CD1c-positive myeloid dendritic cell (primary cell): ENCODE results near the gene PHLDB1.
"Not testable (repeated sequence)": the region's sequence is repeated elsewhere in the genome, so short reads cannot be mapped to it uniquely, and the experiment has no call there.

ENCODE experiments used
- DNase-seq: peaks from one replicate; pipeline ENCODE4 v3.0.0-alpha.2; 2016; ENCODE audit errors: extremely low spot score

PHLDB1 gene

GRCh38 chr11:118688339-118688738 lies 80.9 kb downstream of the PHLDB1 start:
- DNase-seq, result not testable (repeated sequence)

DNA sequence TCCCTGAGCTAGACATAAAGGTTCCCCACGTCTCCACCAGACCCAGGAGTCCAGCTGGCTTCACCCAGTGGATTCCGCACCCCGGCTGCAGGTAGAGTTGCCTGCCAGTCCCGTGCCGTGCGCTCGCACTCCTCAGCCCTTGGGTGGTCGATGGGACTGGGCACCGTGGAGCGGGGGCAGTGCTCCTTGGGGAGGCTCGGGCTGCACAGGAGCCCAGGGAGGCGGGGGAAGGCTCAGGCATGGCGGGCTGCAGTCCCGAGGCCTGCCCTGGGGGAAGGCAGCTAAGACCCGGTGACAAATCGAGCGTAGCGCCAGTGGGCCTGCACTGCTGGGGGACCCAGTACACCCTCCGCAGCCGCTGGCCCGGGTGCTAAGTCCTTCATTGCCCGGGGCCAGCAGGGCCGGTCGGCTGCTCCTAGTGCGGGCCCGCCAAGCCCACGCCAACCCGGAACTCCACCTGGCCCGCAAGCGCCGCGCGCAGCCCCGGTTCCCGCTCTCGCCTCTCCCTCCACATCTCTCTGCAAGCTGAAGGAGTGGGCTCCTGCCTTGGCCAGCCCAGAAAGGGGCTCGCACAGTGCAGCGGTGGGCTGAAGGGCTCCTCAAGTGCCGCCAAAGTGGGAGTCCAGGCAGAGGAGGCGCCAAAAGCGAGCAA lies 81.6 kb downstream of the PHLDB1 start:
- DNase-seq, result no peak

DNA sequence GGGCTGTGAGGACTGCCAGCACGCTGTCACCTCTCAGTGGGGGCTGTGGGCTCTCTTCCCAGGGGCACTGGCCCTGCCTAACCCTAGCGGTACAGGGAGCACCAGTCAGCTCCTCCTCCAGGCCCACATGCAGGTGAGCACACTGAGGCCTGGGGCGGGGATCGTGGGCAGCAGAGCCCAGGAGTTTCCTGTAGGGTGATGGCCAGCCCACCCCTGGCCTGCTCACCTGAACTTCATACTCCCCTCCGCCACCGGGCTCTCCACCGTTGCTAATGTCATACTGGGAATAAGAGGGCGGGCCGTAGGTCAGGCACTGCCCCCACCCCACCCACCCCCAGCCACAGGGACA lies 82.1 kb downstream of the PHLDB1 start:
- DNase-seq, result no peak

DNA sequence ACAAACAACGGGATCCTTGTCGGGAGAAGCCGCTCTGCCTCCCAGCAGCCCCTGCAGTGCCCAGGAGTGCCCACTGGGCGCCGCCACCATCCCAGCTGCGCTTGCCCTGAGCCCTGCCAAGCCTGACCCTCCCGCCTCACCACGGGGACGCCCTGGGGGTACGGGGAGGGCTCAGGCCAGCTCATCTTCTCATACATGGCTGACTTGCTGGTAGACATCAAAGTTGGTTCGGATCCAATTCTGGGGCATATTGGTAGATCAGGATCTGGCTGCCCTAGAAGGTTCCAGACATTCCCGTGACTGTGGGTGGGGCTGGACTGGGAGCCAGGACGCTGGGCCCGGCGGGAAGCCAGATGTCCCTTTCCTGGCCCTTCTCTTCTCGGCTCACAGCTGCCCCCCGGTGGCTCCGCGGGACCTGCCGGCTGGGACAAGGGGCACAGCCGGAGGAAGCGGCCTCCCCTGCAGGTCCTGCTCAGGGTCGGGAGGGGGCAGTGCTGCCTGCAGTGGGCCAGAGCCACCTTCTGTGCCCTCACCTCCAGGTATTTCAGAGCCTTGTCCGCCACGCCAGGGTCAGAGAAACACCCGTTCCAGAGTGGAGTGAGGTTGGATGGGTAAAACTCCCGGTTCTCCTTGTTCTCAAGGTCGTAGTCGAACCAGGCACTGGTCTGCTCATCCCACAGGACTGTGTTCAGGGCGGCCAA lies 82.6 kb downstream of the PHLDB1 start:
- peak; percentile 83 for DNase-seq

- no peak for DNase-seq
Measured at GRCh38 chr11:118690553-118691304, 83.3 kb downstream of the PHLDB1 start.

DNA sequence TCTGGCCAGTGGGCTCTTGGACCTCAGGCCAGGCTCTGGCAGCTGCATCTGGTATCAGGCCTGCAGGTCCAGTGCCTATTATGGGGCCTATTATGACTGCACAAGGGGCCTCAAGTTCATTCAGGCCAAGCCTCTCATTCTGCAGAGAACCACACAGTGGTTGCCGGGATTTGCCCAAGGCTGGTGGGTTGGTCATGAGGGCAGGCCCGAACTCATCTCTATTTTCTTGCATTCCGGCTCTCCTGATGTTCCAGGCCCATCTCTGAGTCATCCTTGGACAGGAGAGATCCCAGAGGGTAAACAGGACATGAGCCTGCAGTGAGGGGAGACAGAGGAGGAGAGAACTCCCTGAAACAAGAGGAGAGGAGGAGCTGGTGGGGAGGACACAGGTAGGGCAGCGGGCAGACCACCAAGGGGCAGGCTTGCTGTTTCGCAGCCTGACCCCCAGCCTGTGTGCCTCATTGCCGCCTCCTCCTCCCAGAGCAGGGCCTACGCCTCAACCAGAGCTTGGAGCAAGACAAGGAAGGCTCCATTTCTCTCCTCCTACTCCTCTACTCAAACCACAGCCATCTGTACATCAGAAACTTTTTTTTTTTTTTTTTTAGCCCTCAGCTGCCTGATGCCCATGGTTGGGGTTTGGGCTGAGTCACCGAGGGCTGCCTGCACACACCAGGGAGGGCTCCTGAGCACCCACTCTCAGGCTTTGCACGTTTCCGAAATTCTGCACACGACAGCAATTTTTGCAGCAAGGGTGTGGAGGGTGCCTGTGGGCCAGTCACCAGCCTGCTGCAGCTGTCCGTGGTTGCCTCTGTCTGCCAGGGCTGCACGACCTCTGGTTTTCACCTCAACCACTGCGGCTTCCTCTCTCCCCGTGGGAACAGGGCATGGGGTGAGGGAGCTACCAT lies 84.8 kb downstream of the PHLDB1 start:
- DNase-seq, result peak; percentile 57

- no peak for DNase-seq
Measured at GRCh38 chr11:118694185-118694584, 86.8 kb downstream of the PHLDB1 start.

DNA sequence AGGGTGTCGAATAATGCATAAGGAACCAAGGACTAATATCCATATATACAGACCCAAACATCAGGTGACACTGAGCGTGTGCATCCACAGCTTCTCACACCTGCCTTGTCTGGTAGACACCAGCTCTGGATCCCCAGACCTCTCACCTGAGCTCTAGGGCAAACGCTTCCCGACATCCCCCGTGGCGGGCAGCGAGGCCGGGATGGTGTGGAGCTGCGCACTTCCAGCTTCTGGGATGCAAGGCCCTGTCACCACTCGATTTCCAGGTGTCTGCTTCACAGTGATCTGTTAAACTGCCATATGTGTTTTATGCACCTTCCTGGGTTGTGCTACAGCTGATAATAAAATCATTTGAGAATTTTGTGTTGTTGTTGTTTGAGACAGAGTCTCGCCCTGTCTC lies 87.4 kb downstream of the PHLDB1 start:
- DNase-seq, result no peak

GRCh38 chr11:118696673-118697226 lies 89.3 kb downstream of the PHLDB1 start:
- no peak for DNase-seq

DNA sequence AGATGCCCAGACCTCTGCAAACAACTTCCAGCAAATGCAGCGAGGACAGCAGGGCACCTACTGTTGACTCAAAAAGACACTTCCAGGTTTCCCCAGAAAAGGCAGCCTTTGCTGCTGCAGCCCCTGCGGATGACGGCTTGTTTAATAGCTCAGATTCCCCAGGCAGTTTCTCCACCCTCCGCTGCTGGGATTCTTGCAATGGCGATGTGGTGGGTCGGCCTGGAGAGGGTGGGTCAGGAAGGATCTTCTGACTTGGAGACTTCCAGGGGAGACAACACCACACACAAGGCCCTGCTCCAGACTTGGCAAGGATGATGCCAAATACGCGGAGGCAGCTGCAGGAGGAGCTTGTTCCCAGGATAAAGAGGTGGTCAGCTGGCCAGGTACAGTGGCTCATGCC lies 89.9 kb downstream of the PHLDB1 start:
- no peak for DNase-seq

DNA sequence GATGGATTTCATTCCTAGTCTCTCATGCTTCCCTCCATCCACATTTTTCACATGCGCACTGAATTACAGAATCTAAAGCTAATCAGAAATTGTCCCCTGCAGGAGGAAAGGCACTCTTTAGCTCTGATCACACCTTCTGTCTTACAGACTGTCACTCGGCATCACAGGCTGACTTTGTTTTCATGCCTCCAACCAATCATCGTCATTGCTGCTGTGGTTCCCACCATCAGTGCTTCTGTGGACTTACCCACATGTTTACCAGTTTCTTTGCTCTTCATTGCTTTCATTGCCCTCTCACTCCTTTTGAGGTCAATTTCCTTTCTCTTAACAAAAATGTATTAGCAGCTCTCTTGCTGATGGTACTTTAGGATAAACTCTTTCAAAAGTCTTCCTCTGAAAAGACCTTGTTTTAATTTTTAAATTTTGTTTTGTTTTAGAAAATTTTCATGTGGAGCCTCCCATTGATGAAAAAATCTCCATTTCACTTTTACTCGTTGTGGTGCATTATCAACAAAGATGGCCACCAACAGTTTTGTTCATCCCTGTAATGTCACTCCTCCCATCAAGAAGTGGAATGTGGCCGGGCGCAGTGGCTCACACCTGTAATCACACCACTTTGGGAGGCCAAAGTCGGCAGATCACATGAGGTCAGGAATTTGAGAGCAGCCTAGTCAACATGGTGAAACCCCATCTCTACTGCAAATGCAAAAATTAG lies 92.2 kb downstream of the PHLDB1 start:
- DNase-seq, result peak; percentile 44

DNA sequence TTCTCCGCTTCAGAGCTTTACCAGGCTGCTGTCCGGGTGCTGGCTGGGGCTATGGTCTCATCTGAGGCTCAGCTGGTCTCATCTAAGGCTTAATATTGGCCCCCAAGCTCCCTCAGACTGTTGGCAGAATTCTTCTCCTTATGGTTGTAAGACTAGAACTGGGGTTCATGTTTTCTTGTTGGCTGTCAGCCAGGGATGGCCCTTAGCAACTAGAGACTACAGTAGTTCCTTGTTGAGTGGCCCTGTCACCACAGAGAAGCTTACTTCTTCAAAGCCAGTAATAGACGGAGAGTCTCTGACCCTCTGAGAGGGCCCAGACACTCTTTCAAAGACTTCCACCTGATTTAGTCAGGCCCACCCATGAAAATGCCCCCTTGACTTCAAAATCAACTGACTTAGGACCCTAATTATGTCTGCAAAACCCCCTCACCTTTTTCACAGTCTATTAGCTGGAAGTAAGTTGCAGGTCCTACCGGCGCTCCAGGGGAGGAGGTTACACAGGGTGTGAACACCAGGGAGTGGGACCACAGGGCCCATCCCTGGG lies 96.2 kb downstream of the PHLDB1 start:
- peak; percentile 81 for DNase-seq

DNA sequence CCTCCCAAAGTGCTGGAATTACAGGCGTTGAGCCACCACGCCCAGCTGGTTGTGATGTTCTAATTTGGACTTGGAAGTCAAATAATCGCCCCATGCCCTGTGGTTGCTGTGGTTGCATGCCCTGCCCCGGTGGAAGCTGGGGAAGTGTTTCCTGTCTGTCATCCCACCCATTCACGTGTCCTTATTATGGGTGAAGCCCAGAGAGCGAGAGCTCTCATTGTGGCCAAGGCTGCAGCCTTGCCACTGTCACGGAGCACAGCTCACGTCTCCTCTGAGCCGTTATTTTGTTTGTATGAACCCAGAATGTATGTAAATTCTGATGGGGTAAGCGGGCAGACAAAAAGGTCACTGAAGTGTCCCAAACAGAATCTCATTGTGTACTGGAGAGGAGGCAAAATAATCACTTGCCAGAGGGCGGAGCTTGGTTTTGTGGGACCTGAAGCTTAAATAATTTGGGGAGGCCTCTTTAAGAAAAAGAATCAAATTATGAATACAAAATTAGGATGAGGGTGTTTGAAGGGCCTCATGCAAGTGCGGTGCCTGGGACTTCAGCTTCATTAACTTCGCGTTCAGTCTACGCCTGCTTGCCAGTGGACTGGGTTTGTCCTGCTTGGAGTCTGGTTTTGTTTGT lies 97.8 kb downstream of the PHLDB1 start:
- peak; percentile 62 for DNase-seq

DNA sequence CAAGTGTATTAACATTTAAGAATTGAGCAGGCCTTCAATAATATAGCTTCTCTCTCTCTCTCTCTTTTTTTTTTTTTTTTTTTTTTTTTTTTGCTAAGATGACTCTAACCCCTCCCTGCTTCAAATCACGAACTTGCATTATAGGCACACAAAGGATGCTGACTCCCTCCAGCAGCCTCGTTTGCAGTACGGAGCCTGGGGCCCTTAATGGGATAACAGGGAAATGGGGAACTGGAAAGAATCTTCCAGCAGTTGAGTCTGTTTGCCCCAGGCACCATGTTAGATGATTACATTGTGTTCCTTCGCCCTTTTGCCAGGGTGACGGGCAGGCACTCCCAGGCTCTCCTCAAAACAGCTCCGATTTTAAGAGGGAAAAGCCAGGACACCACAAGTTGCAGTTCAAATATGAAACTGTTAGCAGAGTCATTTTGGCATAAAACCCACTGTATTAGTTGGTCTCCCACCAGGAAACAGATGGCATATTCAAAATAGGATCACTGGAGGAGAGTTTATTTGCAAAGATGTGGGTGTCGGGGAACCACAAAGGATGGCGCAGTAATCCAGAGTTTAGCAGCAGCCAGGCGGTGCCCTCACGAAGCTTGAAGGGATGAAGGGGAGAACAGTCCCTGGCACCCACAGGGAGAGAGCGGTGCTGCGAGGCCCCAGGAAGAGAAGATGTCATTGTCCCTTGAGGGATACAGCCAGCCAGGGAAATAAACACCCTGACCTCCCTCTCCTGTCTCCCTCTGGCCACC lies 98.6 kb downstream of the PHLDB1 start:
- no peak for DNase-seq

GRCh38 chr11:118706546-118706825 lies 99.1 kb downstream of the PHLDB1 start:
- no peak for DNase-seq
